Hematopoietic multipotent progenitor cell treated with erythropoietin and hydrocortisone succinate and interleukin-3 and kit ligand, for 6 days (in vitro differentiated cells): Measurements from ENCODE around the gene BCAS3.
"Not testable (repeated sequence)": the region's sequence is repeated elsewhere in the genome, so short reads cannot be mapped to it uniquely, and the experiment has no call there.

Experiments used
- DNase-seq: peaks from one replicate; pipeline ENCODE4 v3.0.0-alpha.2; 2015

BCAS3 gene

DNA sequence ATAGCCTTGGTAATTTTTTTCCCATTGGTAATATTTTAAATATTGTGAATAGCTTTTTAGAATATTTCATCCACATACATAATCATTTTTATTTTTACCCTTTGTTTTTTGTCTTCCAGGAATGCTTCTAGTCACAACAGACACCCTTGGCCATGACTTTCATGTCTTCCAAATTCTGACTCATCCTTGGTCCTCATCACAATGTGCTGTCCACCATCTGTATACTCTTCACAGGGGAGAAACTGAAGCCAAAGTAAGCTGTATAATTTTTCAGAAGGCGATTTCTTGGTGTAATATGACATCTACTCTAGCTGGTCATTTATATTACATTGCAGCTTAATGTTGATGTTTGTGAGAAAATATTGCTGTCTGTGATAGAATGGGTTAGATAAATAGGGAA is 269.4 kb downstream of the BCAS3 start:
- no peak for DNase-seq

DNA sequence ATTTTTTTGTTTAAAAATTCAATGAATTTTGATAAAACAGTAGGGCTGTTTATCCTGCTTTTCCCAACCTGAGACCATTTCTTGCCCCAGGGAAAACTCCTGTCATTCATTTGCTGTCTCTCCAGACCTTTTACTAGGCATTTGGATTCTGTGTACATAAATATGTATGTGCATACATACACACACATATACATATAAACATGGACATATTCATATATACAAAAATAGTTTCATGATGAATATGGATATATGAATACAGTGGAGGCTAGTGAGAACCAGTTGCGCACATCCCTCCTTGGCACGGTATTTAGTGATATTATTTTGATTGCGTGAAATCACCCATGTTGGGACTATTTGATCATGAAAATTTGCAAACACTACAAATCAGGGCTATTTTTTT is 269.9 kb downstream of the BCAS3 start:
- no peak for DNase-seq

DNA sequence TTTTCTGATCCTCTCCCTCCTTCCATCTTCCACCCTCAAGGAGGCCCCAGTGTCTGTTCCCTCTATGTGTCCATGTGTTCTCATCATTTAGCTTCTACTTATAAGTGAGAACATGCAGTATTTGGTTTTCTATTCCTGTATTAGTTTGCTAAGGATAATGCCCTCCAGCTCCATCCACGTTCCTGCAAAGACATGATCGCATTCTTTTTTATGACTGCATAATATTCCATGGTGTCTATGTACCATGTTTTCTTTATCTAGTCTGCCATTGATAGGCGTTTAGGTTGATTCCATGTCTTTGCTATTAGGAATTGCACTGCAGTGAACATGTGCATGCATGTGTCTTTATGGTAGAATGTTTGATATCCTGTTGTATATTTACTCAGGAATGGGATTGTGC is 275.1 kb downstream of the BCAS3 start:
- DNase-seq, result no peak

DNA sequence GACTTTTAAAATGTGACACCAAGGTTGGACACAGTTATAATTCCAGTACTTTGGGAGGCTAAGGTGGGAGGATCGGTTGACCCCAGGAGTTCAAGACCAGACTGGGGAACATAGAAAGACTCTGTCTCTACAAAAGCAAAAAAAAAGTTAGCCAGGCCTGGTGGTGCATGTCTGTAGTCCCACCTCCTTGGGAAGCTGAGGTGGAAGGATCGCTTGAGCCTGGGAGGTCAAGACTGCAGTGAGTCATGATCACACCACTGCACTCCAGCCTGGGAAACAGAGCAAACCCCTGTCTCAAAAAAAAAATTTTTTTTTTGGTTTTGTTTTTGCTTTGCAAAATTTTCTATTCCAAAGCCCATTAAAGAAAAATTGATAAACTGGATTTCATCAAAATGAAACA is 281.4 kb downstream of the BCAS3 start:
- no peak for DNase-seq

DNA sequence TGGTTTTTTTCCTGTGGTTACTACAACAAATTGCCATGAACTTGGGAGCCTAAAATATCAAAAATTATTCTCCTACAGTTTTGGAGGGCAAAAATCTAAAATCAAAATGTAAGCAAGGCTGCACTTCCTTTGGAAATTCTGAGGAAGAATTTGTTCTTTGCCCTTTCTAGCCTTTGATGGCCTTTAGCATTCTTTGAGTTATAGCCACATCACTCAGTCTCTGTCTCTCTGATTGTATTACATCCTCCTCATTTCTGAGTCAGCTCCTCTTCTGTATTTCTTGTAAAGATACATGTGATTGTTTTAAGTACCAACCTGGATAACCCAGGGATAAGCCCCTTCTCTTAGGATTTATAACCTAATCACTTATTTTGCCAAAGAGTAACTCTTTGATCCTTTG is 282.0 kb downstream of the BCAS3 start:
- DNase-seq, result no peak

DNA sequence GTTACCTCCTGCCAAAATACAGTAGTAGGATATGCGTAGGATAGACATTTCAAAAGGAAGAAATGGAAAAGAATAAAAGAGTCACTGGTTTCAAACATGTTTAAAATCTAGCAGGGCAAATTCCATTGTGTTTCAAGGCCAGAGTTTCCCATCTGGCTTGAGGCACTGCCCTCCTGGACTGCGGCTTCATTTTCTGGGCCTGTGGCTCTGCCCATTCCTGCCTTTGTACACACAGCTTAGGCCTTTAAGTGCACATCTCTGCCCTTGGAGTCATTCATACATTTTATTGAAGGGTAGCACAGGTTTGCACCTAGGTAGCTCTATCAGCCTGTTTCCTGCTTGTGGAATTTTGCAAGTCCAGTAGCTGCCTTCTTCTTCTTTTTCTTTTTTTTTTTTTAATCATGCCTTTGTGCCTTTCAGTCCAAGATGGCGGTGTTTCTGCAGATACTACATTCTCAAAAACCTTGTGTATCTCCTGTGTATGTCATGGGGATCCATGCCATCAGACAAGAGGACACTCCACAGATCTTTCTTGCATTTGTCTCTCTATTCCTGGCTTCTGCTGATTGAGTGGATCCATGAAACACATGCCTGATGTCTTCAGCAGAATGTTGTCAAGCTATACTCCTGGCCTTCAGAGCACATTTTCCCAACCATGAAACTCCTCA is 282.9 kb downstream of the BCAS3 start:
- DNase-seq, result no peak

DNA sequence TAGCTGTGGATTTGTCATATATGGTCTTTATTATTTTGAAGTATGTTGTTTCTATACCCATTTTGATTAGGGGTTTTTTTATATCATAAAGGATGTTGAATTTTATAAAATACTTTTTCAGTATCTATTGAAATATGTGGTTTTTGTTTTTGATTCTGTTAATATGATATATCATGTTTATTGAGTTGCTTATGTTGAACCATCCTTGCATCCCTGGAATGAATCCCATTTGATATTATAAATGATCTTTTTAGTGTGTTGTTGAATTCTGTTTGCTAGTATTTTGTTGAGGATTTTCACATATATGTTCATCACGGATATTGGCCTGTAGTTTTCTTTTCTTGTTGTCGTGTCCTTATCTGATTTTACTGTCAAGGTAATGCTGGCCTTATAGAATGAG is 286.5 kb downstream of the BCAS3 start:
- DNase-seq, result no peak

DNA sequence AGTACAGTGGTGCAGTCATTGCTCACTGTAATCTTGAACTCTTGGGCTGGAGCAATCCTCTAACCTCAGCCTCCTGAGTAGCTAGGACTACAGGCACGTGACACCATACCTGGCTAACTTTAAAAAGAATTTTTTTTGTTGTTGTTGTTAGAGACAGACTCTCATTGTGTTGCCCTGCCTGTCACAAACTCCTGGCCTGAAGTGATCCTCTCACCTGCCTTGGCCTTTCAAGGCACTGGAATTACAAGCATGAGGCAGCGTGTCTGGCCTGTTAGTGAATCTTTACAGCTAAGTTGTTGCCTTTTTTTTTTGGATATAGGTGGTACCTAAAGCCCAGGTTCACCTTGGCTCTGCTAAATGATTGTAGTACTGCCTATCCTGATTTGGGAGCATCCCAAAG is 290.6 kb downstream of the BCAS3 start:
- DNase-seq, result no peak

DNA sequence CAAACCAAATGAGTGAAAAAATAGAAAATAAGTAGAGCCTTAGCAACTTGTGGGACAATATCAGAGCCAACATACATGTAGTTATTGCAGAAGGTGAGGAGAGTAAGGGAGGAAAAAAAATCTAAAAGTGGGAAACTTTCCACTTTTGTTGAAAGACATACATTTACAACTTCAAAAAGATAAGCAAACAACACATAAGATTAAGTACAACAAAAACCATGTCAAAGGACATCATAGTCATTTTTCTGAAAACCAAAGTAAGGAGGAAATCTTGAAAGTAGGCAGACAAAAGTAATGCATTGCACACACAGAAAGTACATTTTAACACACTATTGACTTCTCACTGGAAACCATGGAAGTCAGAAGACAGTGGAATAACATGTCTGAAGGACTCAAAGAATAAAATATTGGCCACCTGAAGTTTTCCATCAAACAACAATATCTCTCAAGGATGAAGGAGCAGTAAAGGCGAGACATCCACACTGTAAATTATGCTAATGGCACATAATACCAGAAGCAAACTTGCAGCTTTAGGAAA is 291.9 kb downstream of the BCAS3 start:
- no peak for DNase-seq

DNA sequence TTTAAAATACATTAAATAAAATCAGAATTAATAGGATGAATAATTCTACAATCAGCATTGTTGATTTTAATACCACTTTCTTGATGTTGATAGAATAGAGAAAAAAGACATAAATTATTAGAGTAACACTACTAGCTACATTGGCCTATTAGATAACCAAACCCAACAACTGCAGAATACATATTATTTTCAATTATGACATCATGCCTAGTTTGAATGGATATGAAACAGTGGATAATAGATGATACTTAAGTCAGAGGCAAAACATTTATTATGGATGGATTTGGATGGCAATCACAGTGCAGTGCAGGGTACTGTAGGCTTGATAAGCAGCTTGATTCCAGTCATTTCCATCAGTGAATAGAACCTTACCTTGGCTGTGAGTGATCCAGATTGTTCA is 293.1 kb downstream of the BCAS3 start:
- no peak for DNase-seq

DNA sequence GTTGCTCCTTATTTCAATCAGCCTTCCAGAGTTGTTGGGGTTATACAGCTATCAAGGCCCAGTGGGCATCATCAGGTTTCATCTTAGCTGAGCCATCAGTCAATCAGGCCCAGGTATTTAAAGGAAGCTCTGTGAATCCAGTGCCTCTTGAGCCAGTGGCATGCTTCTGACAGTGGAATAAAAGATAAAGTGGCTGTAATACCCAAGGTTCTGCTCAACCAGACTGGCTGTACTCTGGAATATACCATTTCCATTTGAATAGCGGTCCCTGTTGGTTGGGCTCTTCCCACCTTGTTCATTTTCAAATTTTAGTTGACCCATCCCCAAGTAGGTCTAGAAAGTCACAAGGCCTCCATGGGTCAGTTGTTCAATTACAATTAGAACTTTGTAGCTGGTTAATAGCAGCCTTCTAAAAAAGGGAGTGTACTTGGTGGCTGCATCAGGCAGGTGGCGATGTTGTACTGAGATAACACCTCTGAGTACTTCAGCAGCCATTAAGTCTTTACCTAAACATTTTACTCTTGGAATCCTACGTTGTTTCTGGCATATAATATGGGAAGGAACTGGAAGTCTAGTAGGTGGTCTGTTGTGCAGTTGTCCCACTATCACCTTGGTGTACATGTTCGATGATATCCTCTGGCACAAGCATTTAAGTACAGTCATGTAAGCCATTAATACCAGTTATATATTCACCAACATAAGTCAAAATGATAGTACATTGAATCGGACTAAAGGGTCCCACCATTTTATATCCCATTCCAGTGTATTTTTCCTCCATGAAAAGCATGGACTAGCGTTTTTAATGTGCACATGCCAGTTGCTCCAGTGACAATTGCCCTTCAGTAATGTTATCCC is 294.1 kb downstream of the BCAS3 start:
- peak; percentile 74 for DNase-seq

DNA sequence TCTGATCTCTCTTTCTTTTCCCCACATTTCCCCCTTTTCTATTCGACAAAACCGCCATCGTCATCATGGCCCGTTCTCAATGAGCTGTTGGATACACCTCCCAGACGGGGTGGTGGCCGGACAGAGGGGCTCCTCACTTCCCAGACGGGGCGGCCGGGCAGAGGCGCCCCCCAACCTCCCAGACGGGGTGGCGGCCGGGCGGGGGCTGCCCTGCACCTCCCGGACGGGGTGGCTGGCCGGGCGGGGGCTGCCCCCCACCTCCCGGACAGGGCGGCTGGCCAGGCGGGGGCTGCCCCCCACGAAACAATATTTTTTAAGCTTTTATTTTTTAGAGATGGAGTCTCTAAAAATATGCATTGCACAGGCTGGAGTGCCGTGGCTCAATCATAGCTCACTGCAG is 299.2 kb downstream of the BCAS3 start:
- DNase-seq, result not testable (repeated sequence)

DNA sequence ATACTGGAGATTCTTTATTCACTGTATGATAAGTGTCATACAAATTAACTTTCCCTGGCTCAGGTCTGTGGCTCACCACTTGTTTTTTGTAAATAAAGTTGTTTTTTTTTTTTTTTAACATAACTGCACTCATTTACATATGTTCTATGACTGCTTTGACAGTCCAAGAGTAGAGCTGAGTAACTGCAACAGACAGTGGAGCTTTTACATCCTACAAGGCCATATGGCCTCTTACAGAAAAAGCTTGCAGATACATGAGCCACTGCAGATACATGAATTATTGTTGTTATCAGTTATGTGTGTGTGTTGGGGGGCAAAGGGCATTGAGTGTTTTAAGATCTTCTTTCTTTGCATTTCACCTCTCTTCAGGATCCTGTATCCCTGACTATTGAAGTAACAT is 311.7 kb downstream of the BCAS3 start:
- DNase-seq, result no peak

DNA sequence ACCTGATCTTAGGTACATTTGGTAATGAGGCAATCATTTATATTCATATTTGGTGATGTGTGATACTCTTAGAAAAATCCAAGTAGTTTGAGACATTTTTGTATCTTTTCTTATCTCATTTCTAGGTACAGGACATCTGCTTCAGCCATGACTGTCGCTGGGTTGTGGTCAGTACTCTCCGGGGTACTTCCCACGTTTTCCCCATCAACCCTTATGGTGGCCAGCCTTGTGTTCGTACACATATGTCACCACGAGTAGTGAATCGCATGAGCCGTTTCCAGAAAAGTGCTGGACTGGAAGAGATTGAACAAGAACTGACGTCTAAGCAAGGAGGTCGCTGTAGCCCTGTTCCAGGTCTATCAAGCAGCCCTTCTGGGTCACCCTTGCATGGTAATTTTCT is 312.2 kb downstream of the BCAS3 start:
- peak; percentile 4 for DNase-seq

DNA sequence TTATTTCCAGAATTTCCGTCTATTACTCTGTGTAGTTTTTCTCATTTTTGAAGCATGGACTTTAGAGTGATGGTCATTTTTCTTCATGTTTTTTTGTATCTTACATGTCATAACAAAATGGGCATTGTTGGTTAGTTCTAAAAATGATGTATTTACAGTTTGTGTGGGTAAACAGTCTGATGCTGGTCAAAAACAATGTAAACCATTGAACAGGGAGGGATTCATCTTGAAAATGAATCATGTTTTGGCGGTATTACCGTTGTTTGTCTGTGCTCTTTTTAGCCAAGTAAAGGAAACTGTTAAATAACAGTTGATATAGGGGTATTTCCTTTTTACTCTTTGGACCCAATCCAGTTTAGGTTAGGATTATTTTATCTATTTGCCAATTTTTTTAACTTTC is 315.8 kb downstream of the BCAS3 start:
- no peak for DNase-seq

DNA sequence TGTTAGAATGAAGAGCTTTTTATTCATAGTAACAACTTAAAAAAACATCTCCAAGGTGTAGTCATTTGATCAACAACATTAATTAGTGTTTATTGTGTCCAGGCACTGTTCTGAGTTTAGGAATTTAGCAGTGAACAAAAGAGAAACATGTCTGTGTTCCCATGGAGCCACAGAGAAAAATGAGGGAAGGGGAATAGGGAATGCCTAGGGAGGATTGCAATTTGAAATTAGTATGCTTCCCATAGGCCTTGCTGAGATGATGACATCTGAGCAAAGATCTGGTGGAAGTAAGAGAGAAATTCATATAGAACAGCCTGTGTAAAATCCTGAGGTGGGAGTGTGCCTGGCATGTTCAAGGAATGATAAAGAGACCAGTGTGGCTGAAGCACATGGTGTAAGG is 318.0 kb downstream of the BCAS3 start:
- no peak for DNase-seq

DNA sequence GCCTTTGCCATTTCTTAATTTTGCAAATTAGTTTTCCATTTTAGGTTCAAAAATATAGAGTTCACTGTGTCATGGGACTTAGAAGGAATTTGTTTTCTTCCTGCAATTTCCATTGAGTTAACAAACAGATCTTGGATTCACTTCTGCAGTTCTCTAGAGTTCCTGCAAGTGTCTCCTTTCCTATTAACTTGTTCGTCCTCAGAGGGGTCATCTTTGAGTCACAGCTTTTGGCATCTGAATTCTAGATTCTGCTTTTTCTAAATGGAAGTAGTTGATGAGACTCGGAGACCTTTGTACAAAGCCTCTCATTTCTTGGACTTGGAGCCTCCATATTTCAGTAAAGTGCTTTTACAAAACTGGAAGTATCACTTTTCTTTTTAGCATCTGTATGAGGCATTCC is 323.3 kb downstream of the BCAS3 start:
- DNase-seq, result peak; percentile 4

DNA sequence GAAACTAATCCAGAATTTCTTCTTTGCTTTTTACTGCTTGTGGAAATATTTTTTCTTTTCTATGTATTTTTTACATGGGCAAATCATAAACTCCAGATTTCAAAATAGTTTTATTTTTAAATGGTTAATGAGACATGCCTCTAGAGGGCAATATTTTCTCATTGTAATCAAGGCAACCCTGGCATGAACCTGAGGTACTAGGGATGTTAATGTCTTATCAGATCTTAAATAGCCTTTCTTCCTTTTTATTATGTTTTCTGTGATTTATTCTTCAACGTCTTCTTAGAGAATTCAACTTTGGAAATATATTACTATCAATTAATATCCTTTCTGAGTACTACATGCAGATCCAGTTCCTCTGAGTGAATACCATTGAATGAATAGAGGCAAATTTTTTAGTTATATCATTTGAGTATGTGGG is 324.7 kb downstream of the BCAS3 start:
- DNase-seq, result peak; percentile 77

DNA sequence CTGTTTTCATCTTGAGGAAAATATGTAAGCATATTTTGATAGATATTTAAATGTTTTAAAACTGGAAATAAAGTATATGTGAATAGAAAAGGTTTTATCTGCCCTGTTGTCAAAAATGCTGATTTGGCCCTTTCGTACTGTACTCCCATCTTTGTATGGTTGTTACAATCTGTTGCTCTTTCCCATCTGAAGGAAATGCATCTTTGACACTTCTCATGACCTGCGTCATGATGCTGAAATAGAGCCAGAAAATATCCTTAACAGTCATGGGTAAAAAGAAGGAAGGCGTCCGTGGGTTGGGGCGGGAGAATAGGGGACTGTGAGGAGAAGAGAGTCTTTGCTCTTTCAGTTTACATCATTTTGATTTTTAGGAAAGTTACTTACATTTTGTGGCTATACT is 327.7 kb downstream of the BCAS3 start:
- no peak for DNase-seq

DNA sequence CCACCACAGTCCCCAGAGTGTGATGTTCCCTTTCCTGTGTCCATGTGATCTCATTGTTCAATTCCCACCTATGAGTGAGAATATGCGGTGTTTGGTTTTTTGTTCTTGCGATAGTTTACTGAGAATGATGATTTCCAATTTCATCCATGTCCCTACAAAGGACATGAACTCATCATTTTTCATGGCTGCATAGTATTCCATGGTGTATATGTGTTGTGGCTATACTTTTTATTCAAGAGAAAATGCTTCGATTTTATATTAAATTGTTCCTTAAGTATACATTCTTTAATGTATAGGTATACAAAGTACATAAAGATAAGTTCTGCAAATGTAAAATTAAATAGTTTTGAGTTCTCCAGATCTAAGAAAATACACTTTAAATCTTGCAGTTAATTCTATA is 328.3 kb downstream of the BCAS3 start:
- DNase-seq, result not testable (repeated sequence)

DNA sequence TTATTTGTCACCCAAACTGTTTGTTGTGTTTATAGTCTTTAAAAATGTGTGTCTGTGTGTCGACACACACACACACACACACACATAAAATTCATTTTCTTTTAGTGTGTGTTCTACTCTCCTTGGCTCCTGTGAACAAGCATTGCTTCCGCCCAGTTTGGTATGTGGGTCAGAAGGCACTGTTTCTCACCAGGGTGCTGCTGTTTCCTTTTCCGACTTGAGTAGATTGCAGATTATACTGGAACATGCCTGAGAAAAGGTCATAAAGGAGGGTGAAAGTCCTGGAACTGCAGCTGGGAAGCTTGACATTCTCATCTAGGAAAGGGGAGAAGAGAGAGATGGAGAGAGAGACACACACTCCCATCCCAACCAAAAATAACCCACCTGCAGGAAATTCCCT is 330.3 kb downstream of the BCAS3 start:
- DNase-seq, result no peak

DNA sequence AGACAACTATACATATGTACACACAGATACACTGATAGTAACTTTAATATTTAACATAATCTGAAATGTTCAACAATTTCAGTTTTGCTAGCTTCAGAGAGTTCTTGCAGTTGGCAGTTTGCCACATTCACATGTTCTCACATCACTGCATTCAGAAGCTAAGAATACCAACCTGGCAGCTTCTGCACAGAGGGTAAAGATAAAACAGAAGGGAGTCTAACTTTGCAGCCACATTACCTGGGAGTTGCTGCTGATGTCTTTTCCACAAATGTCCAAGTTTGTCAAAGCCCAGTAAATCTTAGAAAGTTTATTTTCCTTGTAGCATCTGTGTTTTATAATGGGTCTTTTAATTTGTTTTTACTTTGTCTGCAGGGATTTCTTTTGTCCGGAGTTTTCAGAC is 332.0 kb downstream of the BCAS3 start:
- no peak for DNase-seq

DNA sequence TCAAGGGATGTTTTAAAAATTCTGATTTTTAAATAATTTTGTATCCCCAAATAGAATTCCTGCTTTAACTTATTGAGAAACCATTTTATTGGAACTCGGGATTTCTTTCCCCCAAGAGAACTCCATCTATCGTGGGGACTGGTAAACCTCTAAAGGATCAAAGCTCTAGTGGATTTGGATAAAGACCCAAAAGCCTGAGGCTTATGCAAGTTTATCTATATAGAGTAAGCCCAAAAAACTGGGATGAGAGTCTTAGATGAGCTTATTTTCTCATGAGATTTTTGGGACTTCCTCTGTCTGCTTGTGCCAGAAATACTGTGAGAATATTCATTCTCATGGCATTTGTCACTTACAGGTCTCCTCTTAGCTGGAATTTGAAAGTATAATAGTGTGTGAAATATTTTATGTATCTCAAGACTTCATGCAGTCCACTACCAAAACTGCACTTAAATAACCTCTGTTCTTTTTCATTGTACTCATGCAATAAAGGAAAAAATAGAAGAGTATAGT is 333.1 kb downstream of the BCAS3 start:
- no peak for DNase-seq

DNA sequence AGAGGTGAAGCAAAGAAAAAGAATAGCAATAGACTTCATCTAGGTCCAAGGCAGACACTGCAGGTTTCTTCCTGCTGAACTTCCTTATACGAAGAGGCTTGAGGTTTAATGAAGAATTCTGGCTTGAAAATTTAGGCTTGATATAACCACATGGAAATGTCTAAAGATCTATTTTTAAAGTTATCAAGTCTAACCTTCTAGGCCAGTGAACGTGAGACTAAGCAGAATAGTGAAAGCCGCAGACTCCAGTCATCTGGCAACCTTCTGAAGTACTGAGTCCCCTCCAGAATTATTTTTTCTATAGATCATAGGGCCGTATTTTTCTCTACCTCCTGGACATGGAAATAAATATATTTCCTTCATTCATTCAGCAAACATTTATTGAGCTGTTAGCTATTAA is 333.6 kb downstream of the BCAS3 start:
- no peak for DNase-seq
